Loucy (cell line): Measurements from ENCODE around the gene KSR2.

Experiments used
- EZH2phosphoT487 ChIP-seq: fragments of 200-600 bp; IDR thresholded peaks from 2 replicates; pipeline ENCODE4 v1.6.1; 2018; ENCODE audit warnings: antibody characterized with exemption, mild to moderate bottlenecking, moderate library complexity, borderline replicate concordance
- TF ChIP-seq, protein P1 (sequence below): fragments of 200-600 bp; sonication (generic); conservative IDR thresholded peaks from 2 replicates; pipeline ENCODE4 v1.5.1; 2014; ENCODE audit warnings: mild to moderate bottlenecking, antibody characterized with exemption, low read length

DNA sequence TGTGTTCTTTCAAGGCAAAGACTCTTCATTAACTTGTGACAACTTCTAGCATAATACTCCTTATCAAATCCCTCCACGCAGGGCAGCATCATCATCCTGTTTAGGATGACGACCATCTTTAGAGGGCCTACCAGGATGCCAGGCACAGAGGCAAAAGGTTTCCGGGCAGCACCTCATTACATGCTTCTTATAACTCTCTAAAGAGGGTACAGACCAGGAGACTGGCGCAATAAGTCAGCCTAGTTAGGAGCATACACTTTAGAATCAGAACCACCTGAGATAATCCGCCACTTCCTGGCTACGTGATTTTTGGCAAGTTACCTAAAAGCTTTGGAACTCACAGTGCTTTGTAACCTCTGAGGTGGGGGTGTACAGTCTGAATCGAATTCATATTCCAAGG, 471.4 kb downstream of the KSR2 start:
- TF ChIP-seq, protein P1, sequence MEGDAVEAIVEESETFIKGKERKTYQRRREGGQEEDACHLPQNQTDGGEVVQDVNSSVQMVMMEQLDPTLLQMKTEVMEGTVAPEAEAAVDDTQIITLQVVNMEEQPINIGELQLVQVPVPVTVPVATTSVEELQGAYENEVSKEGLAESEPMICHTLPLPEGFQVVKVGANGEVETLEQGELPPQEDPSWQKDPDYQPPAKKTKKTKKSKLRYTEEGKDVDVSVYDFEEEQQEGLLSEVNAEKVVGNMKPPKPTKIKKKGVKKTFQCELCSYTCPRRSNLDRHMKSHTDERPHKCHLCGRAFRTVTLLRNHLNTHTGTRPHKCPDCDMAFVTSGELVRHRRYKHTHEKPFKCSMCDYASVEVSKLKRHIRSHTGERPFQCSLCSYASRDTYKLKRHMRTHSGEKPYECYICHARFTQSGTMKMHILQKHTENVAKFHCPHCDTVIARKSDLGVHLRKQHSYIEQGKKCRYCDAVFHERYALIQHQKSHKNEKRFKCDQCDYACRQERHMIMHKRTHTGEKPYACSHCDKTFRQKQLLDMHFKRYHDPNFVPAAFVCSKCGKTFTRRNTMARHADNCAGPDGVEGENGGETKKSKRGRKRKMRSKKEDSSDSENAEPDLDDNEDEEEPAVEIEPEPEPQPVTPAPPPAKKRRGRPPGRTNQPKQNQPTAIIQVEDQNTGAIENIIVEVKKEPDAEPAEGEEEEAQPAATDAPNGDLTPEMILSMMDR = no peak
- no peak for TF ChIP-seq EZH2phosphoT487
